Measurements from ENCODE around the gene NWD2. TPM values are rescaled to one million over a fixed set of nuclear protein-coding genes. Genes with fewer than 3 reads are reported as not detected.

The NWD2 gene
- total RNA-seq, 1 experiment from 2014 or later = under 0.01 TPM

GRCh38 chr4:37383579-37384229 is 139.2 kb downstream of the NWD2 start:
- Histone ChIP-seq H3K9me3 (ENCODE audit: low read length) (no peaks in the 10 kb centered on the region), H3K4me1 (ENCODE audit: insufficient read depth, low read length) (no peaks in the 10 kb centered on the region), H3K9me2 (replicated peaks; ENCODE audit: low read length) (no peaks in the 10 kb centered on the region), H2AFZ (ENCODE audit: low read length) (no peak overlapping the region), H3F3A (ENCODE audit: low read length, unreplicated experiment) (no peaks in the 10 kb centered on the region), H3K36me3 (ENCODE audit: low read depth, low read length) (no peaks in the 10 kb centered on the region), H3K27ac (ENCODE audit: low read length) (no peak overlapping the region), H3K4me3 (ENCODE audit: low read length) (no peak overlapping the region), H3K9ac (ENCODE audit: low read length) (no peak overlapping the region), H3K79me2 (ENCODE audit: low read length) (no peaks in the 10 kb centered on the region), H3K4me2 (ENCODE audit: low read length) (no peak overlapping the region), H4K20me1 (ENCODE audit: low read length) (no peaks in the 10 kb centered on the region), H3K27me3 (ENCODE audit: low read length) (peaks cover 34% of the 10 kb centered on the region)
- ATAC-seq (peak; percentile 48; the same call in 1 of the 2 replicates), DNase-seq (peak; percentile 73)
- ChIA-PET POLR2A (ENCODE audit: unreplicated experiment) (no interaction called here), CTCF (no interaction called here)
- intact Hi-C loops (cut with micrococcal nuclease) = no loop called here
- BruUV-seq (replicated peaks) = no TSS peak
- TF ChIP-seq CTCF (conservative IDR thresholded peaks at IDR 0.05; ENCODE audit: low read depth, low read length) (peak; percentile 65), EZH2phosphoT487 (IDR thresholded peaks at IDR 0.05; ENCODE audit: borderline replicate concordance, low read length) (no peak), EZH2 (IDR thresholded peaks at IDR 0.05; ENCODE audit: low read length, unreplicated experiment) (no peak)

- no peak for ATAC-seq
- Histone ChIP-seq H3K9me3 (ENCODE audit: low read length) (no peaks in the 10 kb centered on the region), H3K4me2 (ENCODE audit: low read length) (no peak overlapping the region), H3K4me1 (ENCODE audit: insufficient read depth, low read length) (no peaks in the 10 kb centered on the region), H3K79me2 (ENCODE audit: low read length) (no peaks in the 10 kb centered on the region), H2AFZ (ENCODE audit: low read length) (0 out of 2 replicates have a peak overlapping the region, but pooled peaks have one; percentile 22), H4K20me1 (ENCODE audit: low read length) (no peaks in the 10 kb centered on the region), H3K9ac (ENCODE audit: low read length) (no peak overlapping the region), H3K9me2 (replicated peaks; ENCODE audit: low read length) (no peaks in the 10 kb centered on the region), H3F3A (ENCODE audit: low read length, unreplicated experiment) (no peaks in the 10 kb centered on the region), H3K27me3 (ENCODE audit: low read length) (peaks cover 18% of the 10 kb centered on the region), H3K27ac (ENCODE audit: low read length) (no peak overlapping the region), H3K4me3 (ENCODE audit: low read length) (no peak overlapping the region), H3K36me3 (ENCODE audit: low read depth, low read length) (no peaks in the 10 kb centered on the region)
- intact Hi-C loops (cut with micrococcal nuclease) = no loop called here
- ChIA-PET CTCF (no interaction called here), POLR2A (ENCODE audit: unreplicated experiment) (no interaction called here)
- BruUV-seq (replicated peaks) = no TSS peak
- no peak for DNase-seq
- TF ChIP-seq EZH2phosphoT487 (IDR thresholded peaks at IDR 0.05; ENCODE audit: borderline replicate concordance, low read length) (no peak), CTCF (conservative IDR thresholded peaks at IDR 0.05; ENCODE audit: low read depth, low read length) (no peak), EZH2 (IDR thresholded peaks at IDR 0.05; ENCODE audit: low read length, unreplicated experiment) (no peak)
Measured at GRCh38 chr4:37385424-37385823, 140.9 kb downstream of the NWD2 start.

GRCh38 chr4:37388681-37389365 is 144.3 kb downstream of the NWD2 start:
- Histone ChIP-seq H3K4me2 (ENCODE audit: low read length) (no peak overlapping the region), H3K4me1 (ENCODE audit: insufficient read depth, low read length) (peaks cover 8% of the 10 kb centered on the region; the same call in 1 of the 2 replicates), H4K20me1 (ENCODE audit: low read length) (no peaks in the 10 kb centered on the region), H3K9ac (ENCODE audit: low read length) (no peak overlapping the region), H3K27me3 (ENCODE audit: low read length) (0 out of 2 replicates have a peak, but pooled peaks cover 6% of the 10 kb centered on the region), H3K9me2 (replicated peaks; ENCODE audit: low read length) (no peaks in the 10 kb centered on the region), H3K36me3 (ENCODE audit: low read depth, low read length) (no peaks in the 10 kb centered on the region), H3K27ac (ENCODE audit: low read length) (no peak overlapping the region), H3K4me3 (ENCODE audit: low read length) (no peak overlapping the region), H3K79me2 (ENCODE audit: low read length) (no peaks in the 10 kb centered on the region), H3F3A (ENCODE audit: low read length, unreplicated experiment) (no peaks in the 10 kb centered on the region), H3K9me3 (ENCODE audit: low read length) (no peaks in the 10 kb centered on the region), H2AFZ (ENCODE audit: low read length) (no peak overlapping the region)
- no peak for ATAC-seq
- no peak for DNase-seq
- no TSS peak for BruUV-seq (replicated peaks)
- TF ChIP-seq EZH2 (IDR thresholded peaks at IDR 0.05; ENCODE audit: low read length, unreplicated experiment) (no peak), EZH2phosphoT487 (IDR thresholded peaks at IDR 0.05; ENCODE audit: borderline replicate concordance, low read length) (no peak), CTCF (conservative IDR thresholded peaks at IDR 0.05; ENCODE audit: low read depth, low read length) (no peak)
- intact Hi-C loops (cut with micrococcal nuclease) = no loop called here
- ChIA-PET POLR2A (ENCODE audit: unreplicated experiment) (no interaction called here), CTCF (interaction anchor here (0.6 to 1.3 kb wide), 3 partner anchors 975 to 1144 kb away, joined by 3 to 10 read pairs (median 3); partner anchors contain the start of gene ARAP2)
